Kidney (tissue), 14 donors: ENCODE results near the gene PPP1R12B. TPM values are rescaled to one million over a fixed set of nuclear protein-coding genes. Genes with fewer than 3 reads are reported as not detected.
"Not testable (repeated sequence)": the region's sequence is repeated elsewhere in the genome, so short reads cannot be mapped to it uniquely, and the experiment has no call there.

Experiments used
- DNase-seq, 5 donors: peaks; one replicate each; pipeline ENCODE4 v3.0.0-alpha.2; 2013 to 2020
- FAIRE-seq: peaks from 2 replicates; lab custom pipeline; 2012; peaks lifted over from hg19 to GRCh38; lab: Jason Lieb, UNC
- H3K27ac ChIP-seq, 2 donors: one replicate each; pipeline ENCODE4 v1.7.0; 2013; ENCODE audit warnings: low read depth in 2 of 2, low read length in 2 of 2, inconsistent platforms in 1 of 2
- H3K27me3 ChIP-seq: one replicate; pipeline ENCODE4 v1.7.1; 2013; ENCODE audit warnings: low read length, inconsistent platforms; ENCODE audit not compliant: control insufficient read depth, insufficient read depth
- H3K36me3 ChIP-seq, 3 donors: one replicate each; pipeline versions ENCODE4 v1.7.0 to v1.7.1; 2013; ENCODE audit warnings: low read length in 3 of 3, control low read depth in 1 of 3, inconsistent platforms in 1 of 3; ENCODE audit not compliant: insufficient read depth in 3 of 3, control insufficient read depth in 2 of 3
- H3K4me1 ChIP-seq, 3 donors: one replicate each; pipeline versions ENCODE4 v1.7.0 to v1.7.1; 2013; ENCODE audit warnings: low read length in 3 of 3, inconsistent platforms in 1 of 3, low read depth in 1 of 3; ENCODE audit not compliant: control insufficient read depth in 2 of 3, insufficient read depth in 2 of 3
- H3K4me3 ChIP-seq, 3 donors: one replicate each; pipeline versions ENCODE4 v1.7.0 to v1.8.1; 2013; ENCODE audit warnings: low read length in 3 of 3, control low read depth in 1 of 3, inconsistent platforms in 1 of 3
- H3K9ac ChIP-seq, 3 donors: one replicate each; pipeline versions ENCODE4 v1.7.0 to v1.7.1; 2013; ENCODE audit warnings: low read length in 3 of 3, control low read depth in 1 of 3, inconsistent platforms in 1 of 3
- H3K9me3 ChIP-seq, 3 donors: one replicate each; pipeline versions ENCODE4 v1.7.0 to v1.7.1; 2013; ENCODE audit warnings: low read length in 3 of 3, control low read depth in 1 of 3, inconsistent platforms in 1 of 3; ENCODE audit not compliant: control insufficient read depth in 2 of 3, insufficient read depth in 1 of 3
- intact Hi-C: fragments of 100-400 bp; cut with DNase I; formaldehyde crosslinking; loops from one replicate; pipeline ENCODE4 v1.11.1; 2022
- polyA plus RNA-seq: library from polyadenylated mRNA; stranded (reverse); fragments of 350-450 nt; fragmentation: Illumina TruSeq; extraction: RNeasy Lipid Tissue Mini Kit (QIAGEN cat#74804); gene quantifications from one replicate; pipeline ENCODE4 v1.2.3, GENCODE V29; 2014; ENCODE audit warnings: low read depth, low replicate concordance; ENCODE audit not compliant: insufficient read depth
- total RNA-seq: library from RNA; stranded (reverse); fragmentation: NEBNext Ultra II Directional; extraction: Animal tissue kit (Norgen Biotek cat#: 25700); gene quantifications from one replicate; pipeline ENCODE4 v1.2.1, GENCODE V29; 2021
- TF ChIP-seq, protein P1 (sequence below): IDR thresholded peaks from 3 replicates; pipeline ENCODE4 v1.5.1; 2012; ENCODE audit warnings: mild to moderate bottlenecking, moderate library complexity, borderline replicate concordance; ENCODE audit not compliant: insufficient read depth; ENCODE audit errors: extremely low read depth
- donor health status: control.
- donor health status: control.
- donor health status: control.
- donor health status: control.
- donor health status: control.
- donor health status: DM: yes; HTN: yes; CAD: no.
- donor health status: Normal renal cell carcinoma (clear cell type).

The PPP1R12B gene
- total and polyA plus RNA-seq, 2 donors from 2014 or later, result 5.7 to 40.0 TPM

- intact Hi-C loops, H3K36me3 ChIP-seq, FAIRE-seq, DNase-seq, H3K27me3 ChIP-seq, H3K4me1 ChIP-seq, H3K9me3 ChIP-seq: not testable (repeated sequence)
- peak overlapping the region; percentile 33 to 86 for H3K27ac ChIP-seq
- H3K4me3 ChIP-seq, result peak overlapping the region; percentile 59 to 72 (median 61)
- peak overlapping the region; percentile 40 to 66 (median 48) for H3K9ac ChIP-seq
These were observed 191.1 kb downstream of the PPP1R12B start for GRCh38 chr1:202539583-202539982.

- FAIRE-seq, result no peak
- peak in 1 of 5 donors; percentile 10 for DNase-seq
- peak overlapping the region in 1 of 2 donors; percentile 86 for H3K27ac ChIP-seq
- peak overlapping the region; percentile 59 to 72 (median 61) for H3K4me3 ChIP-seq
- H3K27me3 ChIP-seq, result no peaks in the 10 kb centered on the region
- peaks cover 0 to 6% (median 3%) of the 10 kb centered on the region in 3 donors for H3K4me1 ChIP-seq
- no peaks in the 10 kb centered on the region for H3K36me3 ChIP-seq
- H3K9me3 ChIP-seq, result no peaks in the 10 kb centered on the region
- H3K9ac ChIP-seq, result peak overlapping the region; percentile 40 to 66 (median 48)
- TF ChIP-seq, protein P1, sequence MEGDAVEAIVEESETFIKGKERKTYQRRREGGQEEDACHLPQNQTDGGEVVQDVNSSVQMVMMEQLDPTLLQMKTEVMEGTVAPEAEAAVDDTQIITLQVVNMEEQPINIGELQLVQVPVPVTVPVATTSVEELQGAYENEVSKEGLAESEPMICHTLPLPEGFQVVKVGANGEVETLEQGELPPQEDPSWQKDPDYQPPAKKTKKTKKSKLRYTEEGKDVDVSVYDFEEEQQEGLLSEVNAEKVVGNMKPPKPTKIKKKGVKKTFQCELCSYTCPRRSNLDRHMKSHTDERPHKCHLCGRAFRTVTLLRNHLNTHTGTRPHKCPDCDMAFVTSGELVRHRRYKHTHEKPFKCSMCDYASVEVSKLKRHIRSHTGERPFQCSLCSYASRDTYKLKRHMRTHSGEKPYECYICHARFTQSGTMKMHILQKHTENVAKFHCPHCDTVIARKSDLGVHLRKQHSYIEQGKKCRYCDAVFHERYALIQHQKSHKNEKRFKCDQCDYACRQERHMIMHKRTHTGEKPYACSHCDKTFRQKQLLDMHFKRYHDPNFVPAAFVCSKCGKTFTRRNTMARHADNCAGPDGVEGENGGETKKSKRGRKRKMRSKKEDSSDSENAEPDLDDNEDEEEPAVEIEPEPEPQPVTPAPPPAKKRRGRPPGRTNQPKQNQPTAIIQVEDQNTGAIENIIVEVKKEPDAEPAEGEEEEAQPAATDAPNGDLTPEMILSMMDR, result no peak
- intact Hi-C loops, result no loop called here
These were observed 191.5 kb downstream of the PPP1R12B start for GRCh38 chr1:202540014-202540413.

- TF ChIP-seq, protein P1, result no peak
- FAIRE-seq (no peak), DNase-seq (peak in 1 of 5 donors; percentile 17)
- intact Hi-C loops, result no loop called here
- Histone ChIP-seq H3K36me3 (no peaks in the 10 kb centered on the region), H3K27me3 (no peaks in the 10 kb centered on the region), H3K27ac (peak overlapping the region in 1 of 2 donors; percentile 5), H3K9ac (peak overlapping the region in 1 of 3 donors; percentile 10), H3K4me3 (peak overlapping the region; percentile 59 to 66 (median 61)), H3K4me1 (peaks cover 0 to 6% (median 3%) of the 10 kb centered on the region in 3 donors), H3K9me3 (no peaks in the 10 kb centered on the region)
These were observed 191.9 kb downstream of the PPP1R12B start for GRCh38 chr1:202540448-202540847.

DNA sequence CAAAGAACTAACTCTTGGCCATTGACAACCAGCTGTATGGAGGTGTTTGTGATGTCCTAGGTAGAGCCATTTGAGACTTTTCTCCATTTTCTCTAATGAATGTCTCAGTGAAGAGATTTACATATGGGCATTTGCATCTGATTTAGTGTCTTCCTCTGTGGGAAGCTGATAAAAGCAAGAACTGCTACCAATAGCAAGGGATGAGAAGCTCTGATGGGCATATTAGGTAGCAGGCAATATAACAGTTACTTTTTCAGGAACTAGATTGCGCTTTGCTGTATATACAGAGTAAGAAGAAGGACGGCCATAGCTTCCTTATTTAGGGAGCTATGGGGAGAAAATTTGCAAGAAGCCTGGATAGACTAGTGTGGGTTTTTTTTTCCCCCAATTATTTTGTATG is 192.4 kb downstream of the PPP1R12B start:
- FAIRE-seq, H3K36me3 ChIP-seq, DNase-seq, intact Hi-C loops, H3K9me3 ChIP-seq, H3K27ac ChIP-seq, H3K4me1 ChIP-seq, H3K27me3 ChIP-seq: not testable (repeated sequence)
- Histone ChIP-seq H3K9ac (peak overlapping the region in 1 of 3 donors; percentile 10), H3K4me3 (peak overlapping the region; percentile 59 to 66 (median 61))

DNA sequence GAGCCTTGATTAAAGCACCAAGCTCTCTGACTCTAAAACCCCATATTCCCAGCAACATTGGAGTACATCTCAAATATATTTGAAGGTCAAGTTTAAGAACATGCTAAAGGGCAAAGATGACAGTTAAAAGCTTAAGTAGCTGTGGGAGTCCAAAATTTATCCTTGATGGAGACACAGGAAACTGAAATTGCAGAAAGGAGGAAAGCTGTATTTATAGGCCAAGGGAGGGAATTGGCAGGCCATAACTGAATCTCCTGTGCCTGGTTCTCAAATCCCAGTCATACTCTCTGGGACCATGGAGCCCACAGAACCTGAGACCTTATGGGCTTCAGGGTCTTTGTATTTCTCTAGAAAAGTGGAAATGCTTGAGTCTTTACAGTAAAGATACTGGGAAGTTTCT is 193.9 kb downstream of the PPP1R12B start:
- H3K27ac ChIP-seq, result peak overlapping the region in 1 of 2 donors; percentile 48
- DNase-seq, result not testable (repeated sequence)

DNA sequence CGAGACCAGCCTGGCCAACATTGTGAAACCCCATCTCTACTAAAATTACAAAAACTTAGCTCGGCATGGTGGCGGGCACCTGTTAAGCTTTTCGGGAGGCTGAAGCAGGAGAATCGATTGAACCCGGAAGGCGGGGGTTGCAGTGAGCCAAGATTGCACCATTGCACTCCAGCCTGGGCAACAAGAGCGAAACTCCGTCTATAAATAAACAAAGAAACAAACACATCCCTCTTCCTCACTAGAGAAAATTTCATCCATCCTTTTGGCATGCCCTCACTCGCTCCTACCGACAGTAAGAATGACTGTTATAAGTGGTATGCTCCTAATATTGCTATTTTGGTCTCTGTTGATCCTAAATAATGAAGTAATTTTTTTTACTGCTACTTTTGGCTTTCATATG is 195.0 kb downstream of the PPP1R12B start:
- DNase-seq, H3K36me3 ChIP-seq, FAIRE-seq, intact Hi-C loops, H3K9ac ChIP-seq, H3K27me3 ChIP-seq, H3K27ac ChIP-seq, H3K9me3 ChIP-seq, H3K4me1 ChIP-seq, H3K4me3 ChIP-seq: not testable (repeated sequence)

More for the DNA sequence above, 193.9 kb downstream of the PPP1R12B start:
- H3K9ac ChIP-seq, intact Hi-C loops, H3K36me3 ChIP-seq, FAIRE-seq, H3K27me3 ChIP-seq, H3K4me1 ChIP-seq, H3K9me3 ChIP-seq: not testable (repeated sequence)
- H3K4me3 ChIP-seq, result peak overlapping the region in 1 of 3 donors; percentile 47

DNA sequence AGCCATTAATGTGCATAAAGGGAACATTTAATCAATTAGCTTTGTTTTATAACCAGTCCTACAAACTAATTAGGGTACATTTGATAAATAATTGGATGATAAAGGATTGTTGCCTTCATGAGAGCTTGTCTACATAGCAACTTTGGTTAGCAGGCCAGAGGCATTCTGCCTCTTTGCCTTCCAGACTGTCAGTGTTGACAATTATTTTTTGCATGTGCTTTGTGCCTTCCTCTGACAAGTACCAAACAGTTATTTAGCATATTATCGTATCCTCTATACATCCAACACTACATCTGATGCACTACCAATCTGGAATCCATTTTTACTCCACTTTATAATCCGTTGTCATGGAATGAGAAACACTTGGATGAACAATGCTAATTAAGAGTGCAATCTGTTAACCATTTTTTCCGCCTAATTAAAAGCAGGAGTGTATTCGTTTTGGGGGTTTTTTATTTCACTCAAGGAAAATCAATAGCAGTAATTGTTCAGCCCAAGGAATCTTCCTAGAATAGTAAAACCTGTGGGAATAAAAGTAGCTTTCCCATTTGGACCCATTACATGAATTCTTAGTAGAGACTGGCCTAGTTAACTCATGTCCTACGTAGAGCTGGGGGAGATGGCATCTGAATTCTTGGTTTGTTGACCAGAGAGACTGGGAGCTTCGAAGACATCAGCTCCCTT is 196.4 kb downstream of the PPP1R12B start:
- H3K27ac ChIP-seq, H3K36me3 ChIP-seq, H3K9me3 ChIP-seq, H3K27me3 ChIP-seq, FAIRE-seq, H3K9ac ChIP-seq, H3K4me3 ChIP-seq, intact Hi-C loops, H3K4me1 ChIP-seq, DNase-seq: not testable (repeated sequence)
